Retinal pigment epithelial cell (primary cell): ENCODE results near the gene LRRC55.

Source experiments
- DNase-seq: peaks from one replicate; pipeline ENCODE4 v3.0.0-alpha.2; 2010; ENCODE audit warnings: low read depth
- H3K4me3 ChIP-seq: 2 replicates; pipeline ENCODE4 v1.5.1; 2011; ENCODE audit warnings: mild to moderate bottlenecking, low read length, control low read depth, moderate library complexity
- TF ChIP-seq, protein P1 (sequence below): conservative IDR thresholded peaks from 2 replicates; pipeline ENCODE4 v1.5.1; 2011; ENCODE audit warnings: low read depth, low read length, control low read depth, inconsistent platforms

Gene LRRC55

DNA sequence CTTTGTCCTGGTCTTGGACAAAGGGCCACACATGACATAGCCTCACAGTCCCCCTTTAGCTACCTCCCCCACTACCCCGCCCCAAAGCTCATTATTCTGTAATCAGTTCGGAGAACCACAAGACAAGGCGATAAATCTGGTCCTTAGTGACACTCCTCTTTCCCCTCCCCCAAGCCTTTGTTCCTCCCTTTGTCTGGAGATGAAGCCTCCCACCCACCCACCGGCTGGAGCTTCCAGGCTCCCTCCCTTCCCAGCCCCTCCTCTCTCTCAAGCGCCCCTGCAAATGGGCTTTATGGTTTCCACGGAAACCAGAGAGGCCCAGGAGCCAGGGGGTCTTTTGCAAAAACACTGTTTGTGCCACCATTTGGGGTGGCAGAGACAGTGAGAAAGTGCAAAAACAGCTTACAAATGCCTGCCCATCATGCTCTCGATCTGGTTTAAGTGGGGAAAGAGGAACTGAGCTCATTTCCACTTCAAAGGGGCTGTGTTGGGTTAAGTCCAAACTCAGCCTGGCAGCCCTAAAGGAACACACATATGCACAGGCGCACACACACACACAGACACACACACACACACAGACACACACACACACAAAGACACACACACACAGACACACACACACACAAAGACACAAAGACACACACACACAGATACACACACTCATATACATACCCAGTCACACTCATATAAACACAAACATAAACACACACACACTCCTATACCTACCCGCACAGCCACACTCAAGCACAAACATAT, 31.8 kb downstream of the LRRC55 start:
- no peak overlapping the region for H3K4me3 ChIP-seq
- no peak for DNase-seq
- TF ChIP-seq, protein P1, sequence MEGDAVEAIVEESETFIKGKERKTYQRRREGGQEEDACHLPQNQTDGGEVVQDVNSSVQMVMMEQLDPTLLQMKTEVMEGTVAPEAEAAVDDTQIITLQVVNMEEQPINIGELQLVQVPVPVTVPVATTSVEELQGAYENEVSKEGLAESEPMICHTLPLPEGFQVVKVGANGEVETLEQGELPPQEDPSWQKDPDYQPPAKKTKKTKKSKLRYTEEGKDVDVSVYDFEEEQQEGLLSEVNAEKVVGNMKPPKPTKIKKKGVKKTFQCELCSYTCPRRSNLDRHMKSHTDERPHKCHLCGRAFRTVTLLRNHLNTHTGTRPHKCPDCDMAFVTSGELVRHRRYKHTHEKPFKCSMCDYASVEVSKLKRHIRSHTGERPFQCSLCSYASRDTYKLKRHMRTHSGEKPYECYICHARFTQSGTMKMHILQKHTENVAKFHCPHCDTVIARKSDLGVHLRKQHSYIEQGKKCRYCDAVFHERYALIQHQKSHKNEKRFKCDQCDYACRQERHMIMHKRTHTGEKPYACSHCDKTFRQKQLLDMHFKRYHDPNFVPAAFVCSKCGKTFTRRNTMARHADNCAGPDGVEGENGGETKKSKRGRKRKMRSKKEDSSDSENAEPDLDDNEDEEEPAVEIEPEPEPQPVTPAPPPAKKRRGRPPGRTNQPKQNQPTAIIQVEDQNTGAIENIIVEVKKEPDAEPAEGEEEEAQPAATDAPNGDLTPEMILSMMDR: no peak

DNA sequence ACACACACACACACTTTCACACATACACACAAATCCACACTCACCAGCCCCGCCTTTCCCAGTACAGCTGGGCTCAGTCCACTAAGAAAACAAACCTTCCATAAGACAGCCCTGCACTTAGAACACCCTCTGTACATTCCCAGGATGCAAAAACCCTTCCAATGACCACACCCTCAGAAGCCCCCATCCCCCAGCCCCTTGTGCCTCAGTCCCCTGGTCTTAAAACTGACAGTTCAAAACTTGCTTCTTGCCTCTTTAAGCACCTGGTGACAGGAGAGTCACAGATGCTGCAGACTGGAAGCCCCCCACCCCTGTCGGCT, 32.3 kb downstream of the LRRC55 start:
- DNase-seq: no peak
- TF ChIP-seq, protein P1: no peak

DNA sequence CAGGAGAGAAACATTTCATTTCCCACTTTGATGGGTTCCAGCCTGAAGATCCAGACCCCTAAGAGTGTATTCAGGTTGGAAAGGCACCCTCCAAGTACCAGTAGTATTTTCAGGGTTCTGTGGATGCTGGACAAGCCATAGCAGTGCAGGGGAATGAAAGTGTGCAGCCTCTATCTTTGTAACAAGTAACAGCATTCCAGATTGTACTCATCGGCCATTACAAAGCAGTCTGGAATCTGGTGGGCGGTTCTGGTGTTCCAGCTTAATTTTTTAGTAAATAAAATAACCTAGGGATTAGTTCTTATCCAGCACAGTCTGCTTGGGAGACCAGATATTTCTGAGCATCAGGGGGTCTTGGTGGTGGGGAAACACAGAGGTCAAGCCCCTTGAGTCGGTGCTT, 32.7 kb downstream of the LRRC55 start:
- peak; percentile 62 for DNase-seq
- H3K4me3 ChIP-seq: no peak overlapping the region
- TF ChIP-seq, protein P1: peak; percentile 7

More for the DNA sequence above, 32.3 kb downstream of the LRRC55 start:
- no peak overlapping the region for H3K4me3 ChIP-seq

DNA sequence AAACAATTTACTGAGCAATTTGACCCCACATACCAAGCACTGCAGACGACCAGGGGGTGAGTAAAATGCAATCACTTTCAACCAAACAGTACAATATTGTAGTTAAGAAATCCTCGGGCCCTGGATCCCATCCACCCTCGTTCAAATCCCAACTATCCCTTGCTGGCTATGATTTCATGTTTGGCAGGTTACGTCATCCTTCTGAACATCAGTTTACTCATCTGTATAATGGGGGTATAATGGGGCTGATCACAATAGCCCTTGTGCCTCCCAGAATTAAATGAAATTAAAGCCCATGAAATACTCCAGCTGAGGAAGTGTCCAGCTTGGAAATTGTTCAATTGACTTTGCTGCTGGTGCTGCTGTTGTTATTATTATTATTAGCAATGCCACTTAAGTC, 34.7 kb downstream of the LRRC55 start:
- TF ChIP-seq, protein P1: no peak
- DNase-seq: no peak
- no peak overlapping the region for H3K4me3 ChIP-seq

DNA sequence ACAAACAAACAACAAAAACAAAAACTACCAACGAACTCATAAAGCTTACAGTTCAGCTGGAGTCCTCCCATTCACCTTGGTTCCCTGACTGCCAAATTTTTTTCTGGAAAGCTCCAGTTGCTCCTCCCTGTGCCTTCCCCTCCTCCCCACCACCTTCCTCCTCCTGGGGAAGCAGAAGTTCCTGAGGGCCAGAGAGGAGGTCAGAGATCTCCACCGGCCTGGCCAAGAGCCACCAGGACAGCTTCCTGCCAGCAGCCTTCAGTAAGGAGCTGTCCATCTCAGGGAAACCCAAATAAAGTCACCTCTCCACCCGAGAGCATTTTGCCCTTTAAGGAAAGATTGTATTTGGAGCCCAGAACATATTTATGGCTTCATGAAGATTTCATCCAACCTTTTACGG, 35.3 kb downstream of the LRRC55 start:
- no peak for DNase-seq
- TF ChIP-seq, protein P1: no peak
- H3K4me3 ChIP-seq: no peak overlapping the region

DNA sequence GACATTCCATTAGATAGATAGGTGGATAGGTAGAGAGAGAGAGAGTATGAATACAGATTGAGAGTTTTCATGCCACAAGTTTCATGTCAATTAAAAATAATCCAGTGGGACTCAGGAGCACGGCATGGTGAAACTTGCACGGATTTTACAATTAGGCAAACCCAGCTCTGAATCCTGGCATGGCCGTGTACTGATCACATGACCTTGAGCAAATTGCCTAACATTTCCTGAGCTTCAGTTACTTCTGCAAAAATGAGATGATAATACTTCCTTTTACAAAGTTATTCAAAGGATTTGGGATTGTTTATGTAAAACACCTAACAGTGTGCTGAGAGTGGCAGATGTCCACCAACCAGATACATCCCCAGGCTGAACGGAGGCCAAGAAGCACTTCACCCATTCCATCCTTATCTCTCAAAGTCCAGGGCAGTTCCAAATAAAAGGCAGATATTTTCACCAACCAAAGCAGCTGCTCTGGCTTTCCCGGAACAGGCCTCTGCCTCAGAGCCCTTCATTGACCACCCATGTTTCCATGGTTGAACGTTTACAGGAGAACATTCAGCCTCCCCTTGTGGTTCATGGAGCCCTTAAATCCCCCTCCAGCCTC, 37.4 kb downstream of the LRRC55 start:
- TF ChIP-seq, protein P1: no peak
- DNase-seq: no peak
- no peak overlapping the region for H3K4me3 ChIP-seq

DNA sequence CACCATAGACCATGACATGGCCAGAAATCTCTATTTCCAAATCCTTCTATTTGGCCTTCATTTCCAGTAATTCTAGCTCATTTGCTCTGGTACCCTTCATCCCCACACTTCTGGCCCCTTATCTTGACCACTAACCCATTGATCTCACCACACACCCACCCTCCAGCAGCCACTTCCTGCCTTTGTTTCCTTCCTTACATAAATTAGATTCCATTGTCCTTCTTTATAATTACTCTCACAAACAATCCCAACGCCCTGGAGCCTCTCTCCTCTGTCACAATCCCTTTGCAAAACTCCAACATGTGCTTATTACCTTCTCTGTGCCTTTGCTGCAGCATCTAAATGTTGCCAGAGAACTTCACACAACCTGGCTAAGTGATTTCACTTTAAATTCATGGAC, 40.5 kb downstream of the LRRC55 start:
- TF ChIP-seq, protein P1: no peak
- no peak overlapping the region for H3K4me3 ChIP-seq
- DNase-seq: no peak
